DOHH2 (cell line): Measurements from ENCODE around the gene POLA1.
"Not testable (repeated sequence)": the region's sequence is repeated elsewhere in the genome, so short reads cannot be mapped to it uniquely, and the experiment has no call there.

ENCODE experiments used
- EZH2phosphoT487 ChIP-seq: fragments of 200-600 bp; sonication (generic); IDR thresholded peaks from 2 replicates; pipeline ENCODE4 v1.6.1; 2017; ENCODE audit warnings: borderline replicate concordance, mild to moderate bottlenecking, antibody characterized with exemption, low read length, moderate library complexity, mixed read lengths
- TF ChIP-seq, protein P1 (sequence below): fragments of 200-600 bp; sonication (generic); IDR thresholded peaks from one replicate; pipeline ENCODE4 v1.5.1; 2014; ENCODE audit warnings: antibody characterized with exemption, mild to moderate bottlenecking, low read depth, low read length; ENCODE audit not compliant: poor library complexity, severe bottlenecking

- TF ChIP-seq, protein P1, sequence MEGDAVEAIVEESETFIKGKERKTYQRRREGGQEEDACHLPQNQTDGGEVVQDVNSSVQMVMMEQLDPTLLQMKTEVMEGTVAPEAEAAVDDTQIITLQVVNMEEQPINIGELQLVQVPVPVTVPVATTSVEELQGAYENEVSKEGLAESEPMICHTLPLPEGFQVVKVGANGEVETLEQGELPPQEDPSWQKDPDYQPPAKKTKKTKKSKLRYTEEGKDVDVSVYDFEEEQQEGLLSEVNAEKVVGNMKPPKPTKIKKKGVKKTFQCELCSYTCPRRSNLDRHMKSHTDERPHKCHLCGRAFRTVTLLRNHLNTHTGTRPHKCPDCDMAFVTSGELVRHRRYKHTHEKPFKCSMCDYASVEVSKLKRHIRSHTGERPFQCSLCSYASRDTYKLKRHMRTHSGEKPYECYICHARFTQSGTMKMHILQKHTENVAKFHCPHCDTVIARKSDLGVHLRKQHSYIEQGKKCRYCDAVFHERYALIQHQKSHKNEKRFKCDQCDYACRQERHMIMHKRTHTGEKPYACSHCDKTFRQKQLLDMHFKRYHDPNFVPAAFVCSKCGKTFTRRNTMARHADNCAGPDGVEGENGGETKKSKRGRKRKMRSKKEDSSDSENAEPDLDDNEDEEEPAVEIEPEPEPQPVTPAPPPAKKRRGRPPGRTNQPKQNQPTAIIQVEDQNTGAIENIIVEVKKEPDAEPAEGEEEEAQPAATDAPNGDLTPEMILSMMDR: not testable (repeated sequence)
- TF ChIP-seq EZH2phosphoT487: not testable (repeated sequence)
Observed at GRCh38 chrX:24863779-24864178, 170.1 kb downstream of the POLA1 start.
